ENCODE data around the gene ALKBH5.

ALKBH5 gene

GRCh38 chr17:18258356-18259038 is 74.9 kb downstream of the ALKBH5 start, which contains the start of gene FLII:
Gene FLII, minus strand, starts transcription at chr17:18258738. Its CDS starts 48 bp downstream, at chr17:18258690.
- Histone ChIP-seq H3K27ac (peak within 1 kb of the TSS; percentile 99), H3K9me3 (no peaks in the 10 kb centered on the region), H3K27me3 (no peaks in the 10 kb centered on the region), H3K36me3 (peaks cover 39% of the 10 kb centered on the region), H3K4me1 (ENCODE audit: control insufficient read depth in 1 of 2, insufficient read depth in 1 of 2, low read depth in 1 of 2, low read length in 1 of 2) (peaks cover 48 to 49% of the 10 kb centered on the region in 2 experiments), H3K4me3 (ENCODE audit: low read depth in 1 of 2, low read length in 1 of 2) (peak within 1 kb of the TSS; percentile 78 to 99)
- TF ChIP-seq CTCF (IDR thresholded peaks at IDR 0.05), result no peak
